Urinary bladder (tissue), 4 donors: ENCODE data around the gene ZYG11B. TPM values are rescaled to one million over a fixed set of nuclear protein-coding genes. Genes with fewer than 3 reads are reported as not detected.
A peak's percentile ranks its signal among the peaks of the same experiment; 100 is the strongest.
"Not testable (repeated sequence)": the region's sequence is repeated elsewhere in the genome, so short reads cannot be mapped to it uniquely, and the experiment has no call there.

ENCODE experiments used
- DNase-seq: peaks from one replicate; pipeline ENCODE4 v3.0.0-alpha.2; 2015; ENCODE audit errors: extremely low spot score
- H3K27ac ChIP-seq: one replicate; pipeline ENCODE4 v1.5.1; 2013; ENCODE audit warnings: low read depth, mild to moderate bottlenecking, moderate library complexity
- H3K36me3 ChIP-seq: one replicate; pipeline ENCODE4 v1.6.1; 2013; ENCODE audit warnings: mild to moderate bottlenecking, moderate library complexity; ENCODE audit not compliant: insufficient read depth
- H3K4me1 ChIP-seq: one replicate; pipeline ENCODE4 v1.6.1; 2013; ENCODE audit warnings: mild to moderate bottlenecking, moderate library complexity; ENCODE audit not compliant: insufficient read depth
- H3K4me3 ChIP-seq: one replicate; pipeline ENCODE4 v1.5.1; 2013; ENCODE audit warnings: low read depth, low read length
- WGBS: extraction: QIAGEN DNeasy Blood & Tissue Kit; methylation state at CpG from one replicate; pipeline ENCODE4 v1.1.7; 2013; 5-methylcytosine and 5-hydroxymethylcytosine counted together
- polyA plus RNA-seq: library from polyadenylated mRNA; stranded (reverse); fragments of 200-250 nt; gene quantifications from one replicate; pipeline ENCODE4 v1.2.3, GENCODE V29; 2013
- small RNA-seq: library from RNA; depleted of rRNA; stranded (forward); fragments of <200 nt; gene quantifications from one replicate; pipeline ENCODE3, GENCODE V24; 2014
- total RNA-seq: library from RNA; depleted of rRNA; stranded (reverse); fragments of >200 nt; gene quantifications from one replicate; pipeline ENCODE4 v1.2.3, GENCODE V29; 2014
- donor health status: healthy with polysubstance abuse.
- donor health status: healthy.

ZYG11B gene
- total and polyA plus RNA-seq, 2 donors, result 14.2 to 70.2 TPM

GRCh38 chr1:52862666-52863458 lies 136.6 kb downstream of the ZYG11B start:
- H3K36me3 ChIP-seq, result no peaks in the 10 kb centered on the region
- H3K27ac ChIP-seq, result no peak overlapping the region
- DNase-seq, result no peak
- no peaks in the 10 kb centered on the region for H3K4me1 ChIP-seq
- WGBS, result 80% methylated on average over 2 of the region's 2 CpGs
- no peak overlapping the region for H3K4me3 ChIP-seq

GRCh38 chr1:52867087-52867863 lies 141.0 kb downstream of the ZYG11B start:
- no peak overlapping the region for H3K27ac ChIP-seq
- H3K4me1 ChIP-seq, result no peaks in the 10 kb centered on the region
- no peaks in the 10 kb centered on the region for H3K36me3 ChIP-seq
- 37% methylated on average over 2 of the region's 2 CpGs for WGBS
- peak; percentile 25 for DNase-seq
- no peak overlapping the region for H3K4me3 ChIP-seq

- not testable (repeated sequence) for H3K4me1 ChIP-seq, H3K27ac ChIP-seq, H3K36me3 ChIP-seq, H3K4me3 ChIP-seq, DNase-seq
- WGBS, result 96% methylated on average over 25 of the region's 29 CpGs
These were observed 143.5 kb downstream of the ZYG11B start for GRCh38 chr1:52869727-52870126.

- Histone ChIP-seq H3K27ac (no peak overlapping the region), H3K4me3 (no peak overlapping the region), H3K36me3 (no peaks in the 10 kb centered on the region), H3K4me1 (no peaks in the 10 kb centered on the region)
- DNase-seq, result no peak
- 63% methylated on average over 2 of the region's 2 CpGs for WGBS
These were observed 150.6 kb downstream of the ZYG11B start for GRCh38 chr1:52876843-52877242.

Small RNAs within 50 kb of the gene (small RNA-seq; reads per million reads assigned to genes)
- gene RN7SL62P, result not detected
- gene RNU2-30P, result 0.09 reads per million
- not detected for gene RNU6-969P

Other genes starting within 250 kb of the ZYG11B start
- gene TUT4, start 173.4 kb upstream of the ZYG11B start, total RNA-seq, result 145 TPM
- 27.0 TPM for gene TUT4, start 173.4 kb upstream of the ZYG11B start, polyA plus RNA-seq
- gene GPX7, start 124.1 kb upstream of the ZYG11B start, total RNA-seq, result 55.4 TPM
- 19.5 TPM for gene GPX7, start 124.1 kb upstream of the ZYG11B start, polyA plus RNA-seq
- gene SHISAL2A, start 93.3 kb upstream of the ZYG11B start, total RNA-seq, result not detected
- gene SHISAL2A, start 93.3 kb upstream of the ZYG11B start, polyA plus RNA-seq, result 0.20 TPM
- gene COA7, start 28.1 kb upstream of the ZYG11B start, total RNA-seq, result 7.9 TPM
- 9.4 TPM for gene COA7, start 28.1 kb upstream of the ZYG11B start, polyA plus RNA-seq
- 0.85 TPM for gene ZYG11A, start 116.3 kb downstream of the ZYG11B start, total RNA-seq
- 0.13 TPM for gene ZYG11A, start 116.3 kb downstream of the ZYG11B start, polyA plus RNA-seq
- gene ECHDC2, start 195.3 kb downstream of the ZYG11B start, total RNA-seq, result 42.7 TPM
- gene ECHDC2, start 195.3 kb downstream of the ZYG11B start, polyA plus RNA-seq, result 121 TPM
- 137 TPM for gene SCP2, start 200.8 kb downstream of the ZYG11B start, total RNA-seq
- 121 TPM for gene SCP2, start 200.8 kb downstream of the ZYG11B start, polyA plus RNA-seq